22Rv1 (cell line): ENCODE measurements around the gene BIRC5.

Experiments
- CTCF ChIP-seq: fragments of 450-650 bp; IDR thresholded peaks from 2 replicates; pipeline ENCODE4 v1.5.1; 2017; ENCODE audit warnings: mild to moderate bottlenecking
- ZFX ChIP-seq: fragments of 450-650 bp; IDR thresholded peaks from 2 replicates; pipeline ENCODE4 v1.6.1; 2017; ENCODE audit warnings: antibody characterized with exemption, borderline replicate concordance

GRCh38 chr17:78204387-78205123, 9.5 kb upstream of the BIRC5 start:
- TF ChIP-seq CTCF, result no peak
- TF ChIP-seq ZFX, result no peak
